GM03348 (cell line): ENCODE data around the gene DHRS4L2.
"Not testable (repeated sequence)": the region's sequence is repeated elsewhere in the genome, so short reads cannot be mapped to it uniquely, and the experiment has no call there.

Experiments
- DNase-seq: peaks from one replicate; pipeline ENCODE4 v3.0.0; 2012; ENCODE audit warnings: low spot score

Gene DHRS4L2

GRCh38 chr14:23988607-23989363, at the start of gene DHRS4L2:
Gene DHRS4L2, plus strand, starts transcription at chr14:23988929. Its CDS starts 19 bp downstream, at chr14:23988948.
- peak; percentile 84 for DNase-seq

- DNase-seq, result no peak
Measured at GRCh38 chr14:23939607-23940326, 49.0 kb upstream of the DHRS4L2 start.

- no peak for DNase-seq
Measured at GRCh38 chr14:23941230-23941629, 47.5 kb upstream of the DHRS4L2 start.

- DNase-seq, result no peak
Measured at GRCh38 chr14:23941669-23942068, 47.1 kb upstream of the DHRS4L2 start.

- no peak for DNase-seq
Measured at GRCh38 chr14:23942587-23942986, 46.1 kb upstream of the DHRS4L2 start.

- DNase-seq, result not testable (repeated sequence)
Measured at GRCh38 chr14:23949069-23949468, 39.7 kb upstream of the DHRS4L2 start.

- no peak for DNase-seq
Measured at GRCh38 chr14:23950411-23951135, 38.2 kb upstream of the DHRS4L2 start.

GRCh38 chr14:23951136-23951466, 37.6 kb upstream of the DHRS4L2 start:
- not testable (repeated sequence) for DNase-seq

GRCh38 chr14:23951590-23952201, 37.0 kb upstream of the DHRS4L2 start:
- DNase-seq, result no peak

- not testable (repeated sequence) for DNase-seq
Measured at GRCh38 chr14:23953116-23953463, 35.6 kb upstream of the DHRS4L2 start.

- peak; percentile 94 for DNase-seq
Measured at GRCh38 chr14:23953464-23954278, 35.1 kb upstream of the DHRS4L2 start, which contains the start of gene DHRS4. Gene DHRS4, plus strand, starts transcription at chr14:23953770. Its CDS starts 19 bp downstream, at chr14:23953789.

- DNase-seq, result not testable (repeated sequence)
Measured at GRCh38 chr14:23954279-23954614, 34.5 kb upstream of the DHRS4L2 start.

- DNase-seq, result not testable (repeated sequence)
Measured at GRCh38 chr14:23954965-23955364, 33.8 kb upstream of the DHRS4L2 start.

- DNase-seq, result not testable (repeated sequence)
Measured at GRCh38 chr14:23955811-23956210, 32.9 kb upstream of the DHRS4L2 start.

GRCh38 chr14:23957913-23958569, 30.7 kb upstream of the DHRS4L2 start:
- not testable (repeated sequence) for DNase-seq

GRCh38 chr14:23960899-23961298, 27.8 kb upstream of the DHRS4L2 start:
- not testable (repeated sequence) for DNase-seq

- DNase-seq, result not testable (repeated sequence)
Measured at GRCh38 chr14:23961704-23962103, 27.0 kb upstream of the DHRS4L2 start.

- DNase-seq, result not testable (repeated sequence)
Measured at GRCh38 chr14:23969130-23969480, 19.6 kb upstream of the DHRS4L2 start.

- DNase-seq, result not testable (repeated sequence)
Measured at GRCh38 chr14:23969481-23970282, 19.0 kb upstream of the DHRS4L2 start.

GRCh38 chr14:23970283-23970659, 18.5 kb upstream of the DHRS4L2 start:
- DNase-seq, result not testable (repeated sequence)
